Astrocyte of the spinal cord (primary cell): ENCODE results near the gene LCN10.

Experiments
- DNase-seq: peaks from one replicate; pipeline ENCODE4 v3.0.0; 2011; ENCODE audit warnings: low read depth, low spot score
- H3K4me3 ChIP-seq: 2 replicates; pipeline ENCODE4 v1.5.1; 2011; ENCODE audit warnings: low read depth, mild to moderate bottlenecking, low read length, moderate library complexity
- CTCF ChIP-seq: IDR thresholded peaks from 2 replicates; pipeline ENCODE4 v1.5.1; 2012; ENCODE audit warnings: low read depth, mild to moderate bottlenecking, low read length, inconsistent platforms
- in situ Hi-C: cut with HindIII; loops from 2 replicates; pipeline ENCODE4 v1.10.0; 2017; ENCODE audit warnings: low sequenced_read_pairs

The LCN10 gene

DNA sequence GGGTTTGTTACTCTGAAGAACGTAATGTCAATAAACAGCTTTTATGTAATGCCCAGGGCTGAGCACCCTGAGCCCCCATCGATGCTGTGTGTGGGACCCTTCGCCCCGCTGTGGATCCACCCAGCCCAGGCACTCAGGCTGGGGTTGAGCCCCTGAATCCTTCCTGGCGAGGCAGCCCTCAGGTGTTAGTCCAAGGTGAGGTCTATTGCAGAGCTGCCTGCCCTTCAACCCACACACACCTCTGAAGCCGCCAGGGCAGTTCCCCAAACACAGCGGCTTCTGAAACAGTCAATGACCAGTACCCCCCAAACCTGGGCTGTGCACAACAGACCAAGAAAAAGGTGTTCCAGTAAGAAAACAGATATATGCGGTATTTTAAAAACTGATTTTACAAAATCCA lies 18.8 kb downstream of the LCN10 start:
- no peak for TF ChIP-seq CTCF
- no peak for DNase-seq
- in situ Hi-C loops = no loop called here
- no peak overlapping the region for H3K4me3 ChIP-seq

DNA sequence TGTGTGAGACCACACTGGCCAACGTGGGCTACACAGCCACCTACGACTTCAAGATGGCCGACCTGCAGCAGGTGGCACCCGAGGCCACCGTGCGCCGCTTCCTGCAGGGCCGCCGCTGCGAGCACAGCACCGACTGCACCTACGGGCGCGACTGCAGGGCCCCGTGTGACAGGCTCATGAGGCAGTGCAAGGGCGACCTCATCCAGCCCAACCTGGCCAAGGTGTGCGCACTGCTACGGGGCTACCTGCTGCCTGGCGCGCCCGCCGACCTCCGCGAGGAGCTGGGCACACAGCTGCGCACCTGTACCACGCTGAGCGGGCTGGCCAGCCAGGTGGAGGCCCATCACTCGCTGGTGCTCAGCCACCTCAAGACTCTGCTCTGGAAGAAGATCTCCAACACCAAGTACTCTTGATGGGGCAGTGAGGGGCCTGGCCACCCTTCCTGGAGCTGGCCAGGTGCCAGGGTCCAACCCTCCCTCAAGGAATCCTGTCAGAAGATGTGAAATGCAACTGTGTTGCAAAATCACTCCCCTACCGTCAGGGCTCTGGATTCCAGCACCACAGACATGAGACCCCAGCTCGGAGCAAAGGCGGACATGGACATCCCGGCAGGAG lies 19.3 kb downstream of the LCN10 start:
- in situ Hi-C loops = no loop called here

GRCh38 chr9:136722969-136723356 lies 19.8 kb downstream of the LCN10 start:
- H3K4me3 ChIP-seq = no peak overlapping the region
- no peak for TF ChIP-seq CTCF
- in situ Hi-C loops = no loop called here
- DNase-seq = no peak

More for the DNA sequence above, 19.3 kb downstream of the LCN10 start:
- no peak for DNase-seq
- no peak for TF ChIP-seq CTCF
- no peak overlapping the region for H3K4me3 ChIP-seq

DNA sequence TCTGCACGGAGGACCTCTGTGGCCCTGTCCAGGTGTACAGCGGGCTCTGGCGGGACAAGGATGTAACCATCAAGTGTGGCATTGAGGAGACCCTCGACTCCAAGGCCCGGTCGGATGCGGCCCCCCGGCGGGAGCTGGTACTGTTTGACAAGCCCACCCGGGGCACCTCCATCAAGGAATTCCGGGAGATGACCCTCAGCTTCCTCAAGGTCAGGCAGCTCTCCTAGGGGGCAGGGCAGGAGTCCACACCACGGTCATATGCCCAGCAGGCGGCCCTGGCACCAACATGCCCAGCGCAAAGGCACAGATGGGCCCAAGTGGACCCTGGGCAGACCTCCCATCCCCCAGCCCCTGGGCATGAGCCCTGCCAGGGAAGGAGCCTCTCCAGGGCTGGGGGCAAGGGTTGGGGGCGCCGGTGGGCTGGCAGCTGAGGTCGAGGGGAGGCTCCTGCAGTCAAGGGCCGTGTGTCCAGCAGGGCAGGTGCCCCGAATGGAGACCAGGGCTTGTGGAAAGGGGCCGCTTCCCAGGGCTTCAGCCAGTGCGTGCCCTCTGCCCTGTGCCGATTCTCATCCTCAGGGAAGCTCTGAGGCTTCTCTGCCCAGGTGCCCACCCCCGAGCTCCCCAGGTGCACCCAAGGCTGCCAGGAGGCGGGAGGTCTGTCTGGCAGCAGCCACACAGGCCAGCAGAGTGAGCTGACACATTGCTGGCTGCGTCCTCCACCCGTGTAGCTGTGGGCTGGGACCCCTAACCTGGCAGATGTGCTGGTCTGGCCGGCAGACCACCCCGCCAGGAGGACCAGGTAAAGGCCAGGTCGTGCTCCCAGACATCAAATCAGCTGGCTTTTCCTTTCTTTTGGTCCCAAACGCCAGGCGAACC lies 20.4 kb downstream of the LCN10 start:
- in situ Hi-C loops = no loop called here
- DNase-seq = no peak
- H3K4me3 ChIP-seq = no peak overlapping the region
- no peak for TF ChIP-seq CTCF

GRCh38 chr9:136721339-136722092 lies 21.2 kb downstream of the LCN10 start:
- DNase-seq = peak; percentile 78
- no peak for TF ChIP-seq CTCF
- H3K4me3 ChIP-seq = no peak overlapping the region
- in situ Hi-C loops = no loop called here

- no peak for TF ChIP-seq CTCF
- in situ Hi-C loops = no loop called here
Measured at GRCh38 chr9:136720898-136721338, 21.8 kb downstream of the LCN10 start.

More at GRCh38 chr9:136720898-136721338, 21.8 kb downstream of the LCN10 start:
- DNase-seq = no peak
- H3K4me3 ChIP-seq = no peak overlapping the region
